ENCODE measurements around the gene TRIP10. TPM values are rescaled to one million over a fixed set of nuclear protein-coding genes. Genes with fewer than 3 reads are reported as not detected.

Gene TRIP10
- total RNA-seq, 1 donor from 2014 or later, result 40.7 TPM

DNA sequence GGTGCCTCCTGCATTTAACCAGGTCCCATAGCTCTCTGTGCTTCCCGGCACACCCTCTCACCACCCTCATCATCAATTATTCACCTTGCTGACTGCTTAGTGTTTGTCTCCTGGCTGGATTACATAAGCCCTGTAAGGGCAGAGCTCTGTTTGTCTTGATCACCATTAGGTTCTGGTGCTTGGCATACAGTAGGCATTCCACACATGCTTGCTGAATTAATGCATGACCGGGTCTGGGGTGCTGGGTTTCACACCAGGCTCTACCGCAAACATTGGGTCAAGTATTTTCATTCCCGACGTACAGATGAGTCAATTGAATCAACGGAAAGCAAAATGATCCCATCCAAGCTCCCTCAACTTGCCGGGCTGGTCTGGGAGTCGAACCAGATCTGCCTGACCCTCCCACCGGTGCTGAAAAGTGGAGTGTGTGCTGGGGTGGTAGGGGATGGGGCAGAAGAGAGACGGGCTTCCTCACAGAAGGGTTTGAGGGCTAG lies 61.6 kb downstream of the TRIP10 start:
- peak; percentile 53 for DNase-seq

Other genes with a start within 250 kb of the TRIP10 start
- gene TUBB4A, start 237.4 kb upstream of the TRIP10 start, total RNA-seq, result not detected in 2 replicates
- 0.34 and 0.60 TPM in 2 replicates for gene TNFSF9, start 208.7 kb upstream of the TRIP10 start, total RNA-seq
- gene CD70, start 148.5 kb upstream of the TRIP10 start, total RNA-seq, result 0.14 TPM in 1 of 2 replicates, not detected in the other
- not detected in 2 replicates for gene TNFSF14, start 69.5 kb upstream of the TRIP10 start, total RNA-seq
- 5.4 and 33.5 TPM in 2 replicates for gene C3, start 19.0 kb upstream of the TRIP10 start, total RNA-seq
- 56.2 and 59.1 TPM in 2 replicates for gene GPR108, start 2.1 kb upstream of the TRIP10 start, total RNA-seq
- gene SH2D3A, start 27.8 kb downstream of the TRIP10 start, total RNA-seq, result 6.0 and 6.3 TPM in 2 replicates
- 0.09 TPM in 1 of 2 replicates, not detected in the other for gene VAV1, start 33.0 kb downstream of the TRIP10 start, total RNA-seq
- gene ADGRE1, start 147.9 kb downstream of the TRIP10 start, total RNA-seq, result not detected in 2 replicates

All from dermis blood vessel endothelial cell (primary cell).